K562 (cell line): ENCODE data around the gene NIPBL. TPM values are rescaled to one million over a fixed set of nuclear protein-coding genes. Genes with fewer than 3 reads are reported as not detected.

Experiments
- ATAC-seq: fragments of 200-7000 bp; cut with Tn5 transposase; 3 replicates; pipeline ENCODE4 v1.9.1; 2020; ENCODE audit warnings: moderate library complexity
- BruUV-seq: library from RNA; stranded (reverse); fragments of 400-500 nt; replicated peaks from 2 replicates; lab custom pipeline; 2021; lab: Mats Ljungman, UMichigan
- CTCF ChIA-PET: fragments of 300-600 bp; formaldehyde crosslinking; extraction: SDS; loops from one replicate; lab custom pipeline; 2021; ENCODE audit warnings: low intra/inter-chr PET ratio; lab: Yijun Ruan, JAX
- POLR2A ChIA-PET: fragments of 300-600, 350-650 bp; sonication (Branson Sonifier 250); formaldehyde crosslinking; extraction: SDS; loops from one replicate; lab custom pipeline; 2021; ENCODE audit warnings: antibody characterized with exemption, inconsistent platforms; lab: Yijun Ruan, JAX
- DNase-seq, 4 experiments: peaks; one replicate each; pipeline versions ENCODE4 v3.0.0 to v3.0.0-alpha.2; 2011 to 2018; ENCODE audit warnings: low spot score in 3 of 4, mixed read lengths in 3 of 4; ENCODE audit errors: extremely low read depth in 1 of 4
- FAIRE-seq: peaks from 2 replicates; lab custom pipeline; 2011; peaks lifted over from hg19 to GRCh38; lab: Jason Lieb, UNC
- H2AFZ ChIP-seq: 2 replicates; pipeline ENCODE4 v1.6.0; 2011; ENCODE audit warnings: low read depth, low read length, control low read depth, inconsistent platforms
- H3K27ac ChIP-seq: fragments of 200-600 bp; 3 replicates; pipeline ENCODE4 v1.8.0; 2011; ENCODE audit warnings: low read depth, mild to moderate bottlenecking, control low read depth, inconsistent platforms, low read length, moderate library complexity, mixed read lengths; ENCODE audit errors: extremely low read depth
- H3K27me3 ChIP-seq, 2 experiments: fragments of 300-600 bp in 1 of 2; 2 replicates in 1 of 2; 3 replicates in 1 of 2; pipeline versions ENCODE4 v1.6.0 to v1.8.0; 2011; ENCODE audit warnings: inconsistent platforms in 2 of 2, low read length in 2 of 2, mild to moderate bottlenecking in 1 of 2, mixed read lengths in 1 of 2, moderate library complexity in 1 of 2; ENCODE audit not compliant: control insufficient read depth in 2 of 2, insufficient read depth in 2 of 2
- H3K36me3 ChIP-seq: fragments of 300-600 bp; 3 replicates; pipeline ENCODE4 v1.8.0; 2011; ENCODE audit warnings: mild to moderate bottlenecking, low read length, inconsistent platforms; ENCODE audit not compliant: control insufficient read depth, insufficient read depth
- H3K4me1 ChIP-seq, 2 experiments: fragments of 200-600 bp in 1 of 2; replicated peaks in 1 of 2; 2 replicates in 1 of 2; 3 replicates in 1 of 2; pipeline versions ENCODE4 v1.5.1 to v1.8.0; 2011; ENCODE audit warnings: inconsistent platforms in 2 of 2, low read length in 2 of 2, mild to moderate bottlenecking in 1 of 2, mixed read lengths in 1 of 2, moderate library complexity in 1 of 2; ENCODE audit not compliant: control insufficient read depth in 2 of 2, insufficient read depth in 2 of 2
- H3K4me2 ChIP-seq: 2 replicates; pipeline ENCODE4 v1.6.1; 2011; ENCODE audit warnings: low read length, control low read depth, inconsistent platforms, mixed read lengths; ENCODE audit not compliant: insufficient read depth
- H3K4me3 ChIP-seq: fragments of 200-600 bp; sonication (generic), shearing (Covaris generic); 2 replicates; pipeline ENCODE4 v1.5.1; 2016; ENCODE audit warnings: control low read depth, inconsistent platforms
- H3K79me2 ChIP-seq: fragments of 200-600 bp; 3 replicates; pipeline ENCODE4 v1.8.0; 2011; ENCODE audit warnings: low read length, inconsistent platforms; ENCODE audit not compliant: control insufficient read depth, insufficient read depth
- H3K9ac ChIP-seq, 2 experiments: 2 replicates each; pipeline versions ENCODE4 v1.6.0 to v1.6.1; 2011; ENCODE audit warnings: low read depth in 2 of 2, low read length in 2 of 2, control low read depth in 1 of 2, inconsistent platforms in 1 of 2, mild to moderate bottlenecking in 1 of 2, mixed read lengths in 1 of 2; ENCODE audit not compliant: insufficient read depth in 1 of 2
- H3K9me1 ChIP-seq: one replicate; pipeline ENCODE4 v1.6.0; 2011; ENCODE audit warnings: inconsistent platforms, mild to moderate bottlenecking, low read length, moderate library complexity; ENCODE audit not compliant: control insufficient read depth, insufficient read depth
- H3K9me3 ChIP-seq: replicated peaks from 2 replicates; pipeline ENCODE4 v1.5.1; 2011; ENCODE audit warnings: low read depth, low read length, inconsistent platforms; ENCODE audit not compliant: control insufficient read depth, insufficient read depth
- H4K20me1 ChIP-seq: replicated peaks from 2 replicates; pipeline ENCODE4 v1.6.1; 2011; ENCODE audit warnings: low read length, inconsistent platforms, mixed read lengths; ENCODE audit not compliant: control insufficient read depth, insufficient read depth
- CBX8 ChIP-seq: fragments of 200-600 bp; sonication (generic); IDR thresholded peaks from 2 replicates; pipeline ENCODE4 v1.6.1; 2012; ENCODE audit warnings: borderline replicate concordance, mixed run types, low read depth, mild to moderate bottlenecking, moderate library complexity, mixed read lengths, low read length, control low read depth, inconsistent platforms; ENCODE audit not compliant: poor library complexity, severe bottlenecking; ENCODE audit errors: extremely low read depth
- WGBS: fragments of 100-300 bp; shearing (Covaris generic); methylation state at CpG from one replicate; pipeline ENCODE4 v1.1.6; 2016; ENCODE audit warnings: low coverage, mixed read lengths; ENCODE audit not compliant: insufficient coverage; ENCODE audit errors: missing lambda C conversion rate; 5-methylcytosine and 5-hydroxymethylcytosine counted together
- in situ Hi-C: fragments of 300-500 bp; cut with MboI; formaldehyde crosslinking; loops from 4 replicates; pipeline ENCODE4 v1.15.0; 2018; ENCODE audit warnings: inconsistent platforms, mixed read lengths
- intact Hi-C: fragments of 100-400 bp; cut with micrococcal nuclease; formaldehyde crosslinking; loops from 2 replicates; pipeline ENCODE4 v1.14.2; 2022
- polyA plus RNA-seq, 8 experiments: library from polyadenylated mRNA; depleted of rRNA in 4 of 8; stranded (reverse) in 5 of 8; unstranded in 3 of 8; fragments of >200 nt; fragmentation: Nextera tagmentation in 2 of 8; fragmentation: Illumina TruSeq in 1 of 8; extraction: Ambion mirVana in 2 of 8; extraction: Trizol in 1 of 8; gene quantifications; 2 replicates each; pipeline versions ENCODE4 v1.2.1 to v1.2.3, GENCODE V29; 2011 to 2014; ENCODE audit warnings: inconsistent platforms in 1 of 8, missing spikeins in 1 of 8
- total RNA-seq, 7 experiments: library from RNA; depleted of rRNA in 6 of 7; stranded (reverse); fragments of >200 nt in 6 of 7; fragmentation: Illumina TruSeq in 2 of 7; extraction: Trizol in 2 of 7; gene quantifications; 2 replicates each; pipeline versions ENCODE4 v1.2.1 to v1.2.3, GENCODE V29; 2011 to 2021; ENCODE audit warnings: low replicate concordance in 1 of 7
- TF ChIP-seq, protein P1 (sequence below), 2 experiments: fragments of 450-650 bp in 1 of 2; sonication (generic) in 1 of 2; formaldehyde crosslinking in 1 of 2; IDR thresholded peaks in 1 of 2; conservative IDR thresholded peaks in 1 of 2; 2 replicates each; pipeline versions ENCODE4 v1.6.1 to v1.8.1; 2016 to 2023; ENCODE audit warnings: mild to moderate bottlenecking in 2 of 2, moderate library complexity in 2 of 2, inconsistent platforms in 1 of 2, missing genetic modification reagents in 1 of 2

The NIPBL gene
- total and polyA plus RNA-seq, 9 of the 15 experiments (the other 6 are each of a cell fraction or from before 2014, with no cell fraction given): 12.9 to 56.7 (median 38.9) TPM

DNA sequence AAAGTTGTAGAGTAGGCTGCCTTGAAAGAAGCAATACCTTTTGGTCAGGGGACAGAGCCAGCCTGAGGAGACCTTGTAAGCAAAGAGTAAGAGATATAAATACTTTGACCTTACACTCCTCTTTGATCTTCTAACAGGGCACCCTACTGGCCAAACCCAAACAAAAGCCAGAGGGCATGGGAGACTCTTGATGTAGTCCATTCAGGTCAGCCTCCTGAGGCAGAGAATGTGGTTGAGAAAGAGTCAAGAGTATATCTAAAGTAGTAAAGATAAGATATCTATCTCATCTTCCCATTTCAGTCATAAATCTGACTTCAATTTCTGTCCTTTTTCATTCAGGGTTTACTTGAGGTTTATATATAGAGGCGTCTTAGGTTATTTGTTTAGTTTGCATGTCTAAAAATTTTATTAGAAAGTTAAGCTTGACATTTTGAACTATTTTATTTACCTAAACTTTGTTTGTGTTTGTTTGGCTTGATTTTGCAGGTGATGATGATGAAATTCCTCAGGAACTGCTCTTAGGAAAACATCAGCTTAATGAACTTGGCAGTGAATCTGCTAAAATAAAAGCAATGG lies 125.7 kb downstream of the NIPBL start:
- no peaks in the 10 kb centered on the region for H3K79me2 ChIP-seq
- H3K9me3 ChIP-seq: no peaks in the 10 kb centered on the region
- H3K27me3 ChIP-seq: no peaks in the 10 kb centered on the region
- DNase-seq: no peak
- TF ChIP-seq CBX8: no peak
- TF ChIP-seq, protein P1, sequence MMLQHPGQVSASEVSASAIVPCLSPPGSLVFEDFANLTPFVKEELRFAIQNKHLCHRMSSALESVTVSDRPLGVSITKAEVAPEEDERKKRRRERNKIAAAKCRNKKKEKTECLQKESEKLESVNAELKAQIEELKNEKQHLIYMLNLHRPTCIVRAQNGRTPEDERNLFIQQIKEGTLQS (IDR thresholded peaks at IDR 0.05): peak; percentile 42; the same call in 1 of the 2 replicates
- TF ChIP-seq, protein P1 (CRISPR knock-in tag; conservative IDR thresholded peaks at IDR 0.05): no peak
- no peak overlapping the region for H3K4me3 ChIP-seq
- no peak for FAIRE-seq
- H3K4me2 ChIP-seq: no peak overlapping the region
- H3K9ac ChIP-seq: no peak overlapping the region
- CTCF ChIA-PET: interaction anchor here (0.7 kb wide), 1 partner anchor 1891 kb away, joined by 3 read pairs; no protein-coding TSS in a partner anchor
- no peaks in the 10 kb centered on the region for H3K4me1 ChIP-seq
- no peaks in the 10 kb centered on the region for H4K20me1 ChIP-seq
- 92% methylated on average over 1 of the region's 1 CpG for WGBS
- ATAC-seq: peak; percentile 39; the same call in 2 of the 3 replicates
- no peaks in the 10 kb centered on the region for H3K9me1 ChIP-seq
- no peak overlapping the region for H3K27ac ChIP-seq
- POLR2A ChIA-PET: interaction anchor here (1.2 kb wide), 1 partner anchor 13 kb away, joined by 3 read pairs; no protein-coding TSS in a partner anchor
- in situ Hi-C loops (no loop called here), intact Hi-C loops (no loop called here)
- no peak overlapping the region for H2AFZ ChIP-seq
- no TSS peak for BruUV-seq
- peaks cover 75% of the 10 kb centered on the region for H3K36me3 ChIP-seq
